Astrocyte (in vitro differentiated cells and primary cell): Measurements from ENCODE around the gene OSBPL1A. TPM values are rescaled to one million over a fixed set of nuclear protein-coding genes. Genes with fewer than 3 reads are reported as not detected.
A peak's percentile ranks its signal among the peaks of the same experiment; 100 is the strongest.

Source experiments
- DNase-seq: peaks from one replicate; pipeline ENCODE4 v3.0.0-alpha.2; 2010; ENCODE audit warnings: low read depth
- FAIRE-seq: peaks from 2 replicates; lab custom pipeline; 2011; peaks lifted over from hg19 to GRCh38; lab: Jason Lieb, UNC
- H2AFZ ChIP-seq: 2 replicates; pipeline ENCODE4 v1.6.0; 2012; ENCODE audit warnings: low read depth, low read length, inconsistent platforms
- H3K27ac ChIP-seq: 2 replicates; pipeline ENCODE4 v1.5.1; 2011; ENCODE audit warnings: low read depth, low read length, inconsistent platforms
- H3K27me3 ChIP-seq: 2 replicates; pipeline ENCODE4 v1.6.0; 2011; ENCODE audit warnings: low read length, inconsistent platforms; ENCODE audit not compliant: insufficient read depth
- H3K36me3 ChIP-seq: 2 replicates; pipeline ENCODE4 v1.5.1; 2011; ENCODE audit warnings: low read length, inconsistent platforms; ENCODE audit not compliant: insufficient read depth
- H3K4me1 ChIP-seq: 2 replicates; pipeline ENCODE4 v1.5.1; 2011; ENCODE audit warnings: low read length, inconsistent platforms; ENCODE audit not compliant: insufficient read depth
- H3K4me2 ChIP-seq: 2 replicates; pipeline ENCODE4 v1.6.0; 2012; ENCODE audit warnings: low read length, inconsistent platforms
- H3K4me3 ChIP-seq: 2 replicates; pipeline ENCODE4 v1.5.1; 2011; ENCODE audit warnings: low read depth, mild to moderate bottlenecking, low read length, inconsistent platforms; ENCODE audit not compliant: insufficient read depth
- H3K79me2 ChIP-seq: 2 replicates; pipeline ENCODE4 v1.6.0; 2012; ENCODE audit warnings: mild to moderate bottlenecking, low read length, inconsistent platforms; ENCODE audit not compliant: insufficient read depth
- H3K9ac ChIP-seq: 2 replicates; pipeline ENCODE4 v1.6.0; 2012; ENCODE audit warnings: mild to moderate bottlenecking, low read length, inconsistent platforms
- H3K9me3 ChIP-seq: 2 replicates; pipeline ENCODE4 v1.5.1; 2012; ENCODE audit warnings: low read depth, mild to moderate bottlenecking, low read length, inconsistent platforms; ENCODE audit not compliant: insufficient read depth
- H4K20me1 ChIP-seq: 2 replicates; pipeline ENCODE4 v1.6.0; 2012; ENCODE audit warnings: low read length, inconsistent platforms; ENCODE audit not compliant: insufficient read depth
- H3K27ac Mint-ChIP-seq: one replicate; pipeline ENCODE4 v1.8.0; 2021; ENCODE audit warnings: mild to moderate bottlenecking, mixed read lengths; ENCODE audit not compliant: unreplicated experiment
- H3K27me3 Mint-ChIP-seq: one replicate; pipeline ENCODE4 v1.8.0; 2021; ENCODE audit warnings: low read depth, mixed read lengths; ENCODE audit not compliant: unreplicated experiment
- H3K36me3 Mint-ChIP-seq: one replicate; pipeline ENCODE4 v1.8.0; 2021; ENCODE audit warnings: low read depth, mixed read lengths; ENCODE audit not compliant: unreplicated experiment
- H3K4me1 Mint-ChIP-seq: one replicate; pipeline ENCODE4 v1.8.0; 2021; ENCODE audit warnings: low read depth, mixed read lengths; ENCODE audit not compliant: unreplicated experiment
- H3K4me3 Mint-ChIP-seq: one replicate; pipeline ENCODE4 v1.8.0; 2021; ENCODE audit warnings: mild to moderate bottlenecking, moderate library complexity, mixed read lengths; ENCODE audit not compliant: unreplicated experiment
- H3K9me3 Mint-ChIP-seq: one replicate; pipeline ENCODE4 v1.8.0; 2021; ENCODE audit warnings: mild to moderate bottlenecking, mixed read lengths; ENCODE audit not compliant: unreplicated experiment
- EZH2 ChIP-seq: IDR thresholded peaks from 2 replicates; pipeline ENCODE4 v1.6.1; 2012; ENCODE audit warnings: mild to moderate bottlenecking, low read length, inconsistent platforms; ENCODE audit not compliant: insufficient read depth
- total RNA-seq: library from RNA; stranded (reverse); gene quantifications from 2 replicates; pipeline ENCODE4 v1.2.1, GENCODE V29; 2021
- TF ChIP-seq, protein P1 (sequence below): IDR thresholded peaks from 2 replicates; pipeline ENCODE4 v1.5.1; 2011; ENCODE audit warnings: low read depth, mild to moderate bottlenecking, inconsistent platforms, low read length, moderate library complexity; ENCODE audit not compliant: insufficient read depth

OSBPL1A gene
- total RNA-seq, 1 donor from 2014 or later = 27.7 TPM

DNA sequence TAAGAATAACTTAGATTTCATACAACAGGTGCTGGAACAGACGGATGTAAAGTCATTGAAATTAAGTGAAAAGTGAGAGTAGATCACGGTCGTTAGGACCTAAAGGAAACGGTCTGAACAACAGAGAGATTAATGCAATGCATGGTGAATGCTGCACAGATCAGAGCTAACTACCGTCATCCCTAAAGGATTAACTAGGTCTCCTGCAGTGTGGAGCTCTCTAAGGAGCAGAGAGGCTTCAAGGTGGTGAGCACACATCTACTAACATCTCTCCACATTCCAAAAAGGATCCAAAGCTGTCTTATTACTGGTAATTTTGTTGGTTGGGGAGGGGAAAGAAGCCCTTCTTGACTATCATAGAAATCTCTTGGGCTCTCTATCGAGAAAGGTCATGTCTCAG lies 183.5 kb downstream of the OSBPL1A start:
- H3K4me1 ChIP-seq = peaks cover 26% of the 10 kb centered on the region
- H3K9ac ChIP-seq = no peak overlapping the region
- H3K27me3 ChIP-seq = no peaks in the 10 kb centered on the region
- no peaks in the 10 kb centered on the region for H3K9me3 ChIP-seq
- FAIRE-seq = no peak
- no peak overlapping the region for H3K4me3 ChIP-seq
- Mint-ChIP-seq H3K4me3 (no peak overlapping the region), H3K4me1 (peaks cover 31% of the 10 kb centered on the region), H3K27ac (no peak overlapping the region), H3K9me3 (no peaks in the 10 kb centered on the region), H3K27me3 (no peaks in the 10 kb centered on the region), H3K36me3 (peaks cover 4% of the 10 kb centered on the region)
- no peak overlapping the region for H2AFZ ChIP-seq
- H3K27ac ChIP-seq = no peak overlapping the region
- H3K79me2 ChIP-seq = no peaks in the 10 kb centered on the region
- no peak overlapping the region for H3K4me2 ChIP-seq
- H3K36me3 ChIP-seq = no peaks in the 10 kb centered on the region
- H4K20me1 ChIP-seq = no peaks in the 10 kb centered on the region
- DNase-seq = no peak
- TF ChIP-seq, protein P1, sequence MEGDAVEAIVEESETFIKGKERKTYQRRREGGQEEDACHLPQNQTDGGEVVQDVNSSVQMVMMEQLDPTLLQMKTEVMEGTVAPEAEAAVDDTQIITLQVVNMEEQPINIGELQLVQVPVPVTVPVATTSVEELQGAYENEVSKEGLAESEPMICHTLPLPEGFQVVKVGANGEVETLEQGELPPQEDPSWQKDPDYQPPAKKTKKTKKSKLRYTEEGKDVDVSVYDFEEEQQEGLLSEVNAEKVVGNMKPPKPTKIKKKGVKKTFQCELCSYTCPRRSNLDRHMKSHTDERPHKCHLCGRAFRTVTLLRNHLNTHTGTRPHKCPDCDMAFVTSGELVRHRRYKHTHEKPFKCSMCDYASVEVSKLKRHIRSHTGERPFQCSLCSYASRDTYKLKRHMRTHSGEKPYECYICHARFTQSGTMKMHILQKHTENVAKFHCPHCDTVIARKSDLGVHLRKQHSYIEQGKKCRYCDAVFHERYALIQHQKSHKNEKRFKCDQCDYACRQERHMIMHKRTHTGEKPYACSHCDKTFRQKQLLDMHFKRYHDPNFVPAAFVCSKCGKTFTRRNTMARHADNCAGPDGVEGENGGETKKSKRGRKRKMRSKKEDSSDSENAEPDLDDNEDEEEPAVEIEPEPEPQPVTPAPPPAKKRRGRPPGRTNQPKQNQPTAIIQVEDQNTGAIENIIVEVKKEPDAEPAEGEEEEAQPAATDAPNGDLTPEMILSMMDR = no peak
- no peak for TF ChIP-seq EZH2

DNA sequence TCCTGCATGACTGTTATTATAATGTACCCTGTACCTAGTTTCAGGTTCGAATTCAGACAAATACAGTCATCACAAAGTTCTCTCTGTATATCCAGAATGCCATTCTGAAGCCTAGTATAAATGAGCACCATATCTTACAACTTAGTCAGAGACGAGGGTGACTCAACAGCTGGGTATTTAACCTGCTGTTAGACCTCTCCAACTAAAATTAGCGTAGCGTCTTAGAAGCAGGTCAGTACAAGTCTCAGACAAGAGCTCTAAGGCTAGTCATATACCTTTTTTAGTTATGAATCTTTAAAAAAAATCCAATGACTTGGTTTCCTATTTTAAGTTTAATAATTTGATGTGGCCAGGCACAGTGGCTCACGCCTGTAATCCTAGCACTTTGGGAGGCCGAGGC lies 184.7 kb downstream of the OSBPL1A start:
- DNase-seq = peak; percentile 96
- Mint-ChIP-seq H3K4me3 (no peak overlapping the region), H3K27ac (peak overlapping the region; percentile 74), H3K36me3 (peaks cover 4% of the 10 kb centered on the region), H3K4me1 (peaks cover 41% of the 10 kb centered on the region), H3K9me3 (no peaks in the 10 kb centered on the region), H3K27me3 (no peaks in the 10 kb centered on the region)
- Histone ChIP-seq H4K20me1 (no peaks in the 10 kb centered on the region), H3K27me3 (no peaks in the 10 kb centered on the region), H2AFZ (no peak overlapping the region), H3K36me3 (no peaks in the 10 kb centered on the region), H3K9me3 (no peaks in the 10 kb centered on the region), H3K27ac (peak overlapping the region; percentile 40), H3K4me2 (peak overlapping the region; percentile 18), H3K79me2 (no peaks in the 10 kb centered on the region), H3K4me3 (no peak overlapping the region), H3K4me1 (peaks cover 29% of the 10 kb centered on the region), H3K9ac (no peak overlapping the region)
- FAIRE-seq = peak; percentile 80
- TF ChIP-seq, protein P1 = no peak
- no peak for TF ChIP-seq EZH2

DNA sequence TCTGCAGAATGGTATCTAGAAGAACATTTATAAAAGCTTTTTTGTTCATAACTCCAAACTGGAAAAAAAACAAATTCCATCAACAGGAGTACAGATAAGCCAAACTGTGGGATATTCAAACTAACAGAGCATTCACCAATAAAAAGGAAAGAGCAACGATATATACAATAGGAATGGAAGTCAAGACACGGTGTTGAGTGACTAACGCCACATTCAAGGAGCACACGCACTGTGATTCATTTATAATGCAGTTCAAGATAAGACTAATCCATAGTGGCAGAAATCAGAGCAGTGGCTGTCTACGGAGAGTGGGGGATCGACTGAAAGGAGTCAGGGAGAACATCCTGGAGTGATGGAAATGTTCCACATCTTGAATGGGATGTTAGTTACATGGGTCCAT lies 188.1 kb downstream of the OSBPL1A start:
- no peak for TF ChIP-seq EZH2
- TF ChIP-seq, protein P1 = no peak
- Mint-ChIP-seq H3K36me3 (no peaks in the 10 kb centered on the region), H3K4me1 (peaks cover 30% of the 10 kb centered on the region), H3K4me3 (no peak overlapping the region), H3K27me3 (no peaks in the 10 kb centered on the region), H3K9me3 (no peaks in the 10 kb centered on the region), H3K27ac (no peak overlapping the region)
- Histone ChIP-seq H3K79me2 (no peaks in the 10 kb centered on the region), H3K4me3 (no peak overlapping the region), H3K36me3 (no peaks in the 10 kb centered on the region), H2AFZ (no peak overlapping the region), H3K27me3 (no peaks in the 10 kb centered on the region), H3K4me2 (peak overlapping the region; percentile 56), H3K9me3 (no peaks in the 10 kb centered on the region), H3K4me1 (peaks cover 17% of the 10 kb centered on the region), H3K9ac (no peak overlapping the region), H3K27ac (peak overlapping the region; percentile 43), H4K20me1 (no peaks in the 10 kb centered on the region)
- no peak for DNase-seq
- peak; percentile 74 for FAIRE-seq
